Activated CD4-positive, alpha-beta T cell treated with anti-CD3 and anti-CD28 coated beads for 48 hours (primary cell): Measurements from ENCODE around the gene EML5.
A peak's percentile ranks its signal among the peaks of the same experiment; 100 is the strongest.

Experiments used
- DNase-seq: peaks from one replicate; pipeline ENCODE4 v3.0.0-alpha.2; 2020

EML5 gene

DNA sequence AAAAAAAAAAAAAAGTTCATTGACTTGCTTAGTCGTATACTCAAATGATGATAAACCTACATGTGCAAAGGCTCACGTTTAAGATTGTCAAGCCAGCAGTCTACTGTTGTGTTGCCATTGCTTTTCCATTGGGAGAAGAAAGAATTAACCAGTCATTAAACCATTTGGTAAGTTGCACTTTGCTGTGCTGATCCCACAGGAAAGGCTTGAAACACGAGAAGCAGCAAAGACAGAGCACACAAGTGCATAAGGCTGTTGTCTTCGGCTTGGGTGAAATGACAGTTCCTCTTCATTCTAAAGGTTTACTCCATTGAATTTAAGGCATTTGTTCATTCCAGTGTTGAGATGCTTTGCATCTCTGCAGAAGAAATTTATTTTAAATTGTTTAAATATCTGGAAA, 179.8 kb downstream of the EML5 start:
- no peak for DNase-seq

DNA sequence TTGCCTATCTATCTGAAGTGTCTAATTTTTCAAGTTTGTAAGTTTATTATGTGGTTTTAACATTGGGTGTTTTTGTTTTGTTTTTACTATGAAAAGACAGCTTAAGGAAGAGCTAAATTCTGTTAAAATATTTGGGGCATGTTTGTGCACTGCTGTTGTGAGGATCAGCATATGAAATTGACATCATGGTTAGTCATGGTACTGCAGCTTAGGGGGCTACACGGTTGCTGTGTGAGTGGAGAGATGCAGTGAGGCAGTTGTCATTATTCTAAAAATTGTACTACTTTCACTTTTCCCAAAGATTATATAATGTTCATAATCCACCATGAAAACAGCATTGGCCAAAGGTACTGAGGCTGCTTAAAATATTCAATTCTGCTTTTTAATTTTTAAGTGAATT, 180.9 kb downstream of the EML5 start:
- DNase-seq, result no peak

DNA sequence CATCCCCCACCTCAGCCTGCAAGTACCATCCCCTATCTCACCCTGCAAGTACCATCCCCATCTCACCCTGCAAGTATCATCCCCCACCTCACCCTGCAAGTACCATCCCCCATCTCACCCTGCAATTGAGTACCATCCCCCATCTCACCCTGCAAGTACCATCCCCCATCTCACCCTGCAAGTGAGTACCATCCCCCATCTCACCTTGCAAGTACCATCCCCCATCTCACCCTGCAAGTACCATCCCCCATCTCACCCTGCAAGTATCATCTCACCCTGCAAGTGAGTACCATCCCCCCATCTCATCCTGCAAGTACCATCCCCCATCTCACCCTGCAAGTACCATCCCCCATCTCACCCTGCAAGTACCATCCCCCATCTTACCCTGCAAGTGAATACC, 184.9 kb downstream of the EML5 start:
- no peak for DNase-seq

DNA sequence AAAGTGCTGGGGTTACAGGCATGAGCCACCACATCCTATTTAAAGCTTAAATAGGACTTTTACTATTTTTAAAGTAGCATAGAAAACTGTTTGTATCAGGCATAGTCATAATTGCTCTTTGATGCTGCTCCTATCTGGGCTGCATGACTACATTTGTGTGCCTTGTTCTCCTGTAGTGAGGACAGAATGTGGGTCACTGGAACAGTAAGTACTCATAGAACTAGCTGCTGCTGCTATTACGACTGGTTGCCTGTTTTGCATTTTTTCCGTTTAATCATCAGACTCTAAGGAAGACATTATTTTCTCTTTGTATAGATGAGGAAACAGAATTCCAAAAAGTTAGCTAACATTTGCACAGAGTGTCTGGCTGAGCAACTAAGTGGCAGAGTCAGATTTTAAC, 187.2 kb downstream of the EML5 start:
- no peak for DNase-seq

DNA sequence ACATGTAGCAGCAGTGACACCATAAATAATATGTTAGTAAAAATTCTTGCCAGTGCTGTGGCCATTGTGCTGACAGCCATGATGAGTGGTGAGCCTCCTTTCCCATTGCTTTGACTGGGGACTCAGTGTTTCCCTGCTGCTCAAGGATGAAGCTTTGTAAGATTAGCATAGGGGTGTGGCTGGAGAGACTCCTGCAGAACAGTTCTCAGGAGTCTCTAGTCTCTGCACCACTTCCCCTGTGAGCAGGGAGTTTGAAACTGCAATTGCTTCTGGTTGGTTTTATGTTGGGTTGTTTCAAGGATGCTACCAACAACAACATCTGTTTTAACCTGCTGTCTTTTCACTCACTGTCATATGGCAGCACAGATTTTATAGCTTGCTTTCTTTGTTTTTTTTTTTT, 188.5 kb downstream of the EML5 start:
- no peak for DNase-seq

DNA sequence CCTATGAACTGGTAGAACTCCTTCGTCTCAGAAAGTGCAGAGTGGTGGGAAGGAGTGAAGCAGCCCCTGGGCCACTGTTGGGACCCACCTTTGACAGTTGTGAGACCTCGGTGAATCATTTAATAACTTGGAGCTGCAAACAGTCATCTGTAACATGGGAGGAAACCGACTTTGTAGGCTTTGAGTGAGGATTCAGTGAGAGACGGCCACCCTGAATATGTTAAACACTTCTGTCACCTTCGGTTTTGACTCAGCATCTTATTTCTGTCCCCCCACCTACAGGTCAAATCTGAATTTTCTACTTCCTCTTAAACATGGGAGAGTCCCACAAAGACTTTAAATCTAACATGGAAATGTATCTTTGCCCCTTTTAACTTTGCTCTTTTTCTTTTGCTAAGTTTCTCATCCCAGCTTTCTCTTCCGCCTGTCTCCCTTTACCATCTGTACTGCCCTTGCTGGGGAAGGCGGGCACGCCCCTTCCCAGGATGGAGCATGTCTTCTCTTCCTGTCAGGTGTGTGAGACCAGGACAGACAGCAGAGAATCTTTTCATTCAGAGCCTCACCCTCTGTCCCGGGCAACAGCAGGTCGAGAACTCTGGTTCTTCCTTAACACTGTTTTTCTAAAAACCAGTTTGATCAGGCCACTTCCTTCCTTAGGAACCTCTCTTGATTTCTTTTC, 192.9 kb downstream of the EML5 start:
- peak; percentile 51 for DNase-seq

DNA sequence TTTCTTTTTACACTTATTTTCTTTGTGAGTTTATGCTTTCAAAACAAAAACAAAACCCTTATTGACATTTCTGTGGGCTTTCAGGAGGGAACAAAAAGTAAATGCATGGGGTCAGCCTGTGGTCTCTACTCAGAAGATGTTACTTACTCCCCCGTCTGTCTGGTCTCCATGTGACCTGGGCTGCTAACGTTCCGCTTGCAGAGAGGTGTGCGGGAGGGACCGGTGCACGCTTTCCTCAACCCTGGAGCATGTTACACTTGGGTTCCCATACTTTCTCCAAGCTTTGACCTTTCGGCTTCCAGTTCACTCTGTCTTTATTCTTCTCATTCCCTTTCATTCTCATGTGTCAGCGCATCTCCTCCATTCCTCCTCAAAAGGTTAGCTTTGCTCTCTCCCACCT, 193.4 kb downstream of the EML5 start:
- no peak for DNase-seq

DNA sequence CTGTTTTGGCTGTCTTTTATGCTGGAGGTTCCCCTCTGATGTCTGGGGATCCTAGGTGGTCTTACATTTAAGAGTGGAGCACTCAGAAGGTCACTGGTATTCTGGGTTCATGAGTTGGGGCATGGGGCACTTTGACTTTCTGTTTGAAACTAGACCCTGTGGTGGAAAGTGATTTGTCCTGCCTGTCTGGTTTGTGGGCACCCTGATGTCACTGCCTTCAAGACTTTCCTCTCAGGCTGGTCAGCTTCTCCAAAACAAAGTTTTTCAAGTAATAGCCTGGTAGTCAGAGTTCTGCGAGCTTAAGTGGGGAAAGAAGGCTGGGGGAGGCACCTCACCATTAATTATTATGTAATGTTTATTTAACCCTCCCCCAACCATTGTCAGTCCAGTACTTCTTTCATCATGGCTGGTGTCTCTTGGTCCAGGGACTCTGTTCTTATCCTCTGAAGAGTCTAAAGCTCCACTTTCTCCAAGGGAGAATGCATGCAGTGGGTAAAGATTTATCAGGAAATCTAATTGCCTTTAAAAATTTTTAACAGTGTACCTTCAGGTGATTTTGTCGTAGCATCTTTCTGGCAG, 194.6 kb downstream of the EML5 start:
- DNase-seq, result no peak

DNA sequence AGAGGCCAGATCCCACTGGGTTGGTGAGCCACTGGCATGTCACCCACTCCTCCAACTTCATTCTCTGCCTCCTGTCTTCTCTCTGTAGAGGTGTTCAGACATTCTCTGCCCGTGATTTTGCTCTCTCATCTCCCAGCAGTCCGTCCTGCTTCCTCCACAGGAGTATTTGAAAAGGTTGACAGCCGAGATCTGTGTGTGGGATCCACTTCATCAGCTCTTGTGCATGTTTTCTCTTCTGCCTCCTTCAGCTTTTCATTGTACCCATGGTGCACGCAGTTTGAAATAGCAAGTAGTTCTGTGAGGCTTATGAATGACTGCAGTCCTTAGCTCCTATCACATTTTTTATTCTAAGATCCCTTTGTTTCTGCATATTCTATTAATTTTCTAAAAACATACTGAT, 195.2 kb downstream of the EML5 start:
- DNase-seq, result no peak

DNA sequence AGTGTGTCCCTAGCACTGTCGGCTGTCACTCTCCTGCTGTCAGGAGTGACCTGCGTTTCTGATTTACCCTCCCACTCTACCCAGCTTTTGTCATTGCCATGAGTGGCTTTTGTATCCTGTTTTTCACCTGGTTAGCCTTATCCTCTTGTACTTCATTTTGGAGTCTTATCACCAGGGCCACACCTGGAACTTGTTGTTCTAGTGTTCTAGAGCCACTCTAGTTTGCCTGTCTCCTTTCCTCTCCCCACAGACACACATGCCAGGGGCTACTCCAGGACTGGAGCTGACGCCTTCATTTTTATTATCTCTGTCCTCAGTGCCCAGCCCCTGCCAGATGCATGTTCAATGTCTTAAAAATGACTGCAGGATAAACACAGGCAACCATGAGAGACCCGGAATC, 195.7 kb downstream of the EML5 start:
- no peak for DNase-seq

DNA sequence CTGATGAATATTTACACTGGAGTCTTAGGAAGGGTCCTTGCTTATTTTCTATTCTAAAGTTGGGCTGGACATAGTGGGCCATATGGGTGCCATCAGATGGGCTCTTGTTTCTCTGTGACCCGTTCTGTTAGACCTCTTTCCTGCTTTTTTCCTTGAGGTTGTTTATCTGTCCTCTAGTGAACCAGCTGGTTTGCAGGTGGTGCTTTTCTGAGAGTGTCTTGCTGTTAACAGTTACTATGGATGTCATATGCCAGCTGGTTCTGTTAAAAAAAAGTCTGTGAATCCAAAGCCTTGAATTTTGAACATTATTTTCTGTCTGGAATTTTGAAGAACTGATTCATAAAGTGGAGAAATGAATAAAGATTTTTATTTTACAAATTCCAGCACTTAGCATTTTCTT, 200.7 kb downstream of the EML5 start:
- no peak for DNase-seq

DNA sequence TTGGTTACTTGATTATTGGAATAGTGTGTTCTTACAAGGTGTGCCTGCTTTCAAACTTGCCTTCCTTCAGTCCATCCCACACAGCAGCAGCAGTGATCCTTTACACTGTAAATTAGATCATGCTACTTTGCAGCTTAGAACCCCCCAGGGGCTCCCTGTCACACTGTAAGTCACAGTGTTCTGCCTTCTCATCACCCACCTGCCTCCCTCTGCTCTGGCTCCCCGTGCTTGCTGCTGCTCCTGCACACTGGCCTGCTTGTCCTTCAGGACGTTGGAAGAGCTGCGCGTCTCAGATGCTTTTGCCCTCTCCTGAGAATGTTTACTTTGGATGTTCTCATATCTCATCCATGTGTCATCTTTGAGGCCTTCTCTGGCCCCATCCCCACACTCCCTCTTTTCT, 202.6 kb downstream of the EML5 start:
- no peak for DNase-seq

DNA sequence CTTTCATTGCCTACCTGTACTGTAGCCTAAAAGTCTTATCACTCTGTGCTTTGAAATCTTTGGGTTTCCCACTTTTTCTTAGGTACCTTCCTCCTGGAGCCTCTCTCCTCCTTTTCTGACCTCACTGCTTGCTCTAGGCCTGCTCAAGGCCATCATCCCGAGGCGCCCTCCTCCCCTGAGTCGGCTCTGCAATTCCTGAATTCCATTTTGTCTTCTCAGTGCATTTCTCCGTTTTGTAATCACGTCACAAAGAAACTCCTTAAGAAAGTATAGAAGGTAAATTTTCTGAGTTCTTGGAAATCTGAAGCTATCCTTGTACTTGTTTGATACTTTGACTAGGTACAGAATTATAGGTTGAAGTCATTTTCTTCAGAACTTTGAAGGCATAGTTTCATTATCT, 204.7 kb downstream of the EML5 start:
- no peak for DNase-seq

DNA sequence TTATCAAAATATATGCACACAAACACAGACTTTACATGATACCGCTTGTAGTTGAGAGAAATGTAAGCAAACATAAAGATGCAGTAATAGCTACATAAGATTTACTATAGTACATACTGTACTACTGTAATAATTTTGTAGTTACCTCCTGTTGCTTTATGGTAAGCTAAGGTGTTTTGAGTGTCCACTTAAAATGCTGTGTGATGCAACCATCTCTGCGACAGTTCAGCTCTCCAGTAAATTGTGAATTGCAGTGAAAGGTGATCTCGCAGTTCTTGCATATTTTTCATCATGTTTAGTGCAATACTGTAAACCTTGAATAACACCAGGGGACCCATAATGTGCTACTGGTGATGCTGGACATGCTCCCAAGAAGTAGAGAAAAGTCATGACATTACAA, 208.3 kb downstream of the EML5 start:
- no peak for DNase-seq

DNA sequence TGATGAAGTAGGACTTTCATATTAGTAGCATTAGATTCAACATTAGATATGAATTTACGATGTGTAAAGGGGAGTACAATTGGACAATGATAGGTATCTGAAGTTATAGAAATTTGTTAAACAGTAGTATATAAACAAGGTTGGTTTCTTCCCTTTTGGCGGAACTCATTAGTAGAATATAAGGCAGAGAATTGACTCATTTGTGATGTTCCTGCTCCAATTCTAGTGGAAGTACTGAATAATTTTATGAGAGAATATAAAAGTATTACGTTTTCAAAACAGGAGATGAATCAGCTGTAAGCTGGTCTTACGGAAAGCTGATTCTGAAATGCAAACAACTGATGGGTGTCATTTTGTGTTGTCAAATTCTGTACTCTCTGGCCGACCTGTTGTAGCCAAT, 216.5 kb downstream of the EML5 start:
- DNase-seq, result no peak

DNA sequence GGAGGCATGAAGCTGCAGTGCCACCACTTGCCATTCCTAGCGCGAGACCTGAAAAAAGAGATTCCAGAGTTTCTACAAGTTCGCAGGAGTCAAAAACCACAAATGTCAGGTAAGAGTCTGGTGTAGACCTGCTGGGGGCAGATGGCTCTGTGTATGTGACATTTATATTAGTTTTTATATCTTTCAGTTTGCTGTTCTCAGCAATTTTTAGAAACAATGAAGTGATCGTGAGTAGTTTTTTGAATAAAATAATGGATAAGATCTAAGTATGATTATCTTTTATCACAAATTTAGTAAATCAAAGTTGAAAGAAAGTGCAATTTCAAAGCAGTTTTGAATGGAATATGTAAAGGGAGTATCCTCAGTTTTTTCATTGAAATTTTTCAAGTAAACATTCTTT, 220.6 kb downstream of the EML5 start:
- no peak for DNase-seq

DNA sequence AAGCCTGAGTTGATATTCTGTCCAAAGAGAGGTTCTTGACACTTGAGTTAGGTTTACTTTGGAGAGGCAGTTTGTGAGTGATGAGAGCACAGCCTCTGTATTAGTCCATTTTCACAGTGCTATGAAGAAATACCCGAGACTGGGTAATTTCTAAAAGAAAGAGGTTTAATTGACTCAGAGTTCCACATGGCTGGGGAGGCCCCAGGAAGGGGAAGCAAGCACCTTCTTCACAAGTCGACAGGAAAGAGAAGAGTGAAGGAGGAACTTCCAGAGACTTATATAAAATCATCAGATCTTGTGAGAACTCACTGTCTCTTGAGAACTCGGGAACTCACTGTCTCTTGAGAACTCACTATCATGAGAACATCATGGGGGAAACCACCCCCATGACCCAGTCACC, 224.6 kb downstream of the EML5 start:
- DNase-seq, result no peak

DNA sequence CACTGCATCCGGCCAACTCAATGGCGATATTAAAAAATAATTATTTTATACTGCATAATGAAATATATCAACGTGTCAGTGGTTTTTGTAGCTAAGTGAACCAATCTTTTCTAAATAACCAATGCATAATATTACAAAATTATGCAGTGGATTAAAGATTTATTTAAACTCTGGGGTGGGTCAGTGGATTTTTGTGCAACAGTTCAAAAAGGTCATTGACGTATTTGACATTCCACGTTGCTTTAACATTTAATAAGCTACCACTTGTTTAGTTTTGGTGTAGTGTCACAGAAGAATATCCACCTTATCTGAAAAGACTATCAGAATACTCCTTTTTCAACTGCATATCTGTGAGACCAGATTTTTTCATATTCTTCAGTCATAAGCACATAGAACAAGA, 227.3 kb downstream of the EML5 start:
- no peak for DNase-seq

DNA sequence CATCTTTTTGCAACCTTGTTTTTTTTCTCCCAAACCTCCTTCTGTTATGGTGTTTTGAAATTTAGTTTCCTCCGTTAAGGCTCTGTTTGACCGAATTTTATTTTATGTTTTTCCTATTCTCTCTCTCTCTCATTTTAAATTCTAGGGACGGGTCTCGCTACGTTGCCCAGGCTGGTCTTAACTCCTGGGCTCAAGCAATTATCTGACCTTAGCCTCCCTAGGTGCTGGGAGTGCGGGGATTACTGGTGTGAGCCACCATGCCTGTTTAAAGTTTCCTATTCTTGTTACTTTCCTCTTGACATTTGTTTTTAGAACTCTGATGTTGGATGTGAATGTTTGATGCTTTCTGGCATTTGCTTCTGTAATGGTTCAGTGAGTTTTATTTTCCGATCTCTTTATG, 228.9 kb downstream of the EML5 start:
- no peak for DNase-seq

DNA sequence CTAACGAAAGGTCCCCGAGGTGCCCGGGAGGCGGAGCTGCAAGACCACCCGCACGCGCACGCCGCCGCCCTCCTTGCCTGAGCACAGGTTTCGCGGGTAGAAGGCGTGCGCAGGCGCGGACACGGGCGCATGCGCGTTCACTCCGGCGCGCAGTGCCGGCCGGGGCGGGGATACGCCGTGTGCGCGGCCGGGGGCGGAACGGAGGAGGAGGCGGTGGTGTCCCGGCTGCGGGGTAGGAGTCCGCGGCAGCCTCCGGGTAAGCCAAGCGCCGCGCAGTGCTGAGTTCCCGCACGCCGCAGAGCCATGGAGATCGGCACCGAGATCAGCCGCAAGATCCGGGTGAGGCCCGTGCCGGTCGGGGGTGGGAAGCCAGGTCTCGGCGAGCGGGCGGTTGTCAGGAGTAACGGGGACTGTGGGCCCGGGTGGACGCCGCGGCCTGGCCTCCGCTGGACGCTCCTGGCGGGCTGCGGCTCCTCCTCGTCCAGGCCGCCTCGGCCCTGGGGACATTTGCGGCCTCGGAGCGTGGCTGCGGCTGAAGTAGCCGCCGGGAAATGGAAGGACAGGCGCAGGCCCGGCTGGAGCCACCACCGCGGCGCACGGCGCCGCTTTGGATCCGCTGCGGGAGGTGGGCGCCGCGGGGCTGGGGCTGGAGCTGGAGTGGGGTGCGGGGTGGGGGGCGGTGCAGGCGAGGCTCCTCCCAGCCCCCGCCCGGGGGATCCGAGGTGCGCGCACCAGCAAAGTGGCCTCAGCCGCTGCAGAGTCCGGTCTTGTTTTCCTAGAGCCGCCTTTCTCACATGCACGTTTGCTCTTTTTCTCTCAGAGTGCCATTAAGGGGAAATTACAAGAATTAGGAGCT, 229.7 kb downstream of the EML5 start, which contains the start of gene ZC3H14:
Gene ZC3H14, plus strand, starts transcription at position 207 of the 856 bp plus-strand sequence. Its CDS starts 97 bp downstream, at position 304.
- DNase-seq, result peak; percentile 88

DNA sequence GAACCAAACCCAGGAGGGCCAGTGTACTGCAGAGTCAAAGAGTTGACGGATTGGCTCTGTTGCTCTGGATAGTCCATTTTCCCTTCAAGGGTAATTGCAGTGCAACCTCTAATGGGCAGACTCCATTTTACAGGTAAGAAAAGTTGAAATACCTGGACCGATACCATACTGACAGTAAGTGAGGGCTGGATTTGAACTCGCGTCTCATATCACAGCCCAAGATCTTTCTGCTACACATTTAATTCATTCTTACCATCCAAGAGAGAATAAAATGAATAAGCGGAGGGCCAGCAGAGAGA, 230.3 kb downstream of the EML5 start:
- DNase-seq, result no peak
